GM12873 (cell line): ENCODE data around the gene SPPL3.
A peak's percentile ranks its signal among the peaks of the same experiment; 100 is the strongest.

Experiments used
- TF ChIP-seq, protein P1 (sequence below): IDR thresholded peaks from 2 replicates; pipeline ENCODE4 v1.5.1; 2012; ENCODE audit warnings: low read depth, mild to moderate bottlenecking, moderate library complexity, low read length, control low read depth; ENCODE audit not compliant: insufficient read depth; ENCODE audit errors: missing control alignments

Gene SPPL3

DNA sequence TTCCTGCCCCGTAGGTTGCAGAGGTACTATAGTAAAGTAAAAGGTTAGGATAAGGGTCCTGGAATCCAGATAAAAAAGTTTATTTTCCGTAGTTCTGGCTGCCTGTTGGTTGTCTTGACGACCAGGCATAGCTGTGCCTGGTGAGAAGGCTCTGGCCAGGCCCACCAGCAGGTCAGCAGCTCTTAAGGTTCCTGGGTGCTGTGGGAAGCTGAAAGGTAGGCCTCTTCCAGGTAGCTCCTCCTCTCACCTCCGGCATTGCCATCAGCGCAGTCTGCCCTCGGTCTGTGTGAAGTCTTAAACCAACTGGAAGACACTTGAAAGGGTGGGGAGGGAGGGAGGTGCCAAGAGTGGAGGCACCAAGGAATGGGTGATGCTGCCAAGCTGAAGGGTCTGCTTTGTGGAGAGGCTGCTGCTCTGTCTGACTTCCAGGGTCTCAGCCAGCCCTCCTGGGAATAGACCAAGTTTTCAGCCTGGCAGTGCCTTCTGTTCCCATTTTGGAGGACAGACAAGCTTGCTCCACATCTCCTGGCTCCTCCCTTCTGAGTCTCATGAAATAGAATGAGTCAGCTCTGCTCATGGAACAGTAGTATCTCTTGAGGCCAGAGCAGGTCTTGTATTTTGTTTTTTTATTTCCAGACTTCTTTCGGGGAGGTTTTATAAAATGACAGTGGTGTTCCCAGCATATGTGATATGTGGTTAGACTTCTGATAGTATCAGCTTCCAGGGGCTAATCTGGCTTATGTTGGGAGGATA, 183.7 kb downstream of the SPPL3 start:
- TF ChIP-seq, protein P1, sequence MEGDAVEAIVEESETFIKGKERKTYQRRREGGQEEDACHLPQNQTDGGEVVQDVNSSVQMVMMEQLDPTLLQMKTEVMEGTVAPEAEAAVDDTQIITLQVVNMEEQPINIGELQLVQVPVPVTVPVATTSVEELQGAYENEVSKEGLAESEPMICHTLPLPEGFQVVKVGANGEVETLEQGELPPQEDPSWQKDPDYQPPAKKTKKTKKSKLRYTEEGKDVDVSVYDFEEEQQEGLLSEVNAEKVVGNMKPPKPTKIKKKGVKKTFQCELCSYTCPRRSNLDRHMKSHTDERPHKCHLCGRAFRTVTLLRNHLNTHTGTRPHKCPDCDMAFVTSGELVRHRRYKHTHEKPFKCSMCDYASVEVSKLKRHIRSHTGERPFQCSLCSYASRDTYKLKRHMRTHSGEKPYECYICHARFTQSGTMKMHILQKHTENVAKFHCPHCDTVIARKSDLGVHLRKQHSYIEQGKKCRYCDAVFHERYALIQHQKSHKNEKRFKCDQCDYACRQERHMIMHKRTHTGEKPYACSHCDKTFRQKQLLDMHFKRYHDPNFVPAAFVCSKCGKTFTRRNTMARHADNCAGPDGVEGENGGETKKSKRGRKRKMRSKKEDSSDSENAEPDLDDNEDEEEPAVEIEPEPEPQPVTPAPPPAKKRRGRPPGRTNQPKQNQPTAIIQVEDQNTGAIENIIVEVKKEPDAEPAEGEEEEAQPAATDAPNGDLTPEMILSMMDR, result no peak

DNA sequence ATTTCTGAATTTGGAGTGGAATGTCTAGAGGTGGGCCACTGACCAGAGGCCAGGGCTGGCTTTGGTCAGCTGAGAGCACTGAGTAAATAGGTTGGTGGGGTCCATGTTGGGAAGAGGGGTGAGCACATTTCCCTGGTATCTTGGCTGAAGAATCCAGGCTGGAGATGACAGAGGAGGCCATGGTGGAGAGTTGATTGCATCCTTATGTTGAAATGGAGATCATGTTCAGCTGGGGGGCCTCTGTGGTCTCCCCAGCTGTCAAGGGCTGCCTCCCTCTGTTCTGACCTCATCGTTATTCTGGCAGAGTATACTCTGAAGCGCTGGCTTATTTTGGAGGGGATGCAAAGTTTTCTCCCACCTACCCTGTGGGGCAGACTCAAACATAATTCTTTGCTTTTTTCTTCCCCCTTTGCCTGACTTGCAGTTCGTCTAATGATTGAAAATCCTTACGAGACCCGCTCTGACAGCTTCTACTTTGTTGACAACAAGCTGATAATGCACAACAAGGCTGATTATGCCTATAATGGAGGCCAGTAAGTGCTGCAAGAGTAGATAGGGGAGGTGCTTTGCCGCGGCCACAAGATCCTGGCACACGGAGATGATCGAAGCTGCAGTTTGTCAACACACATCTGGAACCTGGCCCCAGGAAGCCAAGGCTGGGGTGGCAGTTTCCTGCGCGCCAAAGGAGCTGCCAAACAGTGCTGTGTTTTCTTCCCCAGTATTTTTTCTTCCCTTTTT, 184.5 kb downstream of the SPPL3 start:
- TF ChIP-seq, protein P1, result no peak

DNA sequence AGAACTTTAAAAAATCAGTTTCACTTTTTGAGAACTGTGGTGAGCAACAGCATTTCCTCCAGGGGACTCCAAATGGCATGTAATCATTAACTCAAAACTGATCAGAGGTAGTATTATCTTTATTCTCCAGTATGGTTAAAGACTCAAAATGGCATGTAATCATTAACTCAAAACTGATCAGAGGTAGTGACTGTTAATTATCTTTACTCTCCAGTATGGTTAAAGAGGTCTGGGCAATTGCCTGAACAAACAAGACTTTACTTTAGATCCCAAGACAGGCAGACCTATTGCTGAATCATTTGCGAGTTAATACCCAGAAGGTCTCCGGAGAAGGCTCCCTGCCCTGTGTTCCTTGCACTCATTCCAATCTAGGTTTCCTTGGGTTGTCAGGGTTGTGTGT, 185.1 kb downstream of the SPPL3 start:
- TF ChIP-seq, protein P1, result no peak

DNA sequence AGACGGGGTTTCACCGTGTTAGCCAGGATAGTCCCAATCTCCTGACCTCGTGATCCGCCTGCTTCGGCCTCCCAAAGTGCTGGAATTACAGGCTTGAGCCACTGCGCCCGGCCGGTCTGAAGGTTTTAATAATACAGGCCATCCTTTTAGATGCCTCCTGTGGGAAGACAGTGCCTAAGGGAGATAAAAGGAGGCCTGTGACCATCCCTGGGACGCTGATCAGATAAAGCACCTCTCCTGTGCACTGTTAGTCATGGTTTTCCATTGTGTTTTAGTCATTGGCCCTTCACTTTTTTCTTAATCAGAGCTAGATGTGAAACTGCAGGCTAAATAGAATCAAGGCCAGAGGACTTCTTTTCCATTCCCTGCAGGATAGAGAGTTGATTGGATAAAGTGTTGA, 186.1 kb downstream of the SPPL3 start:
- TF ChIP-seq, protein P1, result no peak

DNA sequence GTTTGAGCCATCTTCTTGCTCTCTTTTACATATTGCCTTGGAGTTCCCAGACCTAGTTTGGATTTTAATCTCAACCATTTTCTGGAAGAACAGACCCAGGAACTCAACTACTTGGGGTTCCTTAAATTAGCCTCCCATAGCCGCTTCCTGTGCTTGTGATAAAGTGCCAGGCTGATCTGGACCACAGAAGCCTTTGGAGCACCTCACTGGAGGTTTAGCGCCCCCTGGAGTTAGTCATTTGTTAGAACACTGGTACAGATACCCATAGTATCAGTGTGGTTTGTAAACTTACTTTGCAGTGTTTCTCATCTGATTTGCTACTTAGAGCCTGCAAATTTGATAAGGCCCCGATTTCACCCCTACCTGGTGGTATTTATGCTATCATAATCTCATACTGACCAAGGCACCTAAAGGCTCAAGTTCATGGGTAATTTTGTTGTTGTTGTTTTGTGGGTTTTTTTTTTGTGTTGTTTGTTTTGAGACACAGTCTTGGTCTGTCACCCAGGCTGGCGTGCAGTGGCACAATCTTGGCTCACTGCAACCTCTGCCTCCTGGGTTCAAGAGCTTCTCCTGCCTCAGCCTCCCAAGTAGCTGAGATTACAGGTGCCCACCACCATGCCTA, 190.2 kb downstream of the SPPL3 start:
- TF ChIP-seq, protein P1, result peak; percentile 86

DNA sequence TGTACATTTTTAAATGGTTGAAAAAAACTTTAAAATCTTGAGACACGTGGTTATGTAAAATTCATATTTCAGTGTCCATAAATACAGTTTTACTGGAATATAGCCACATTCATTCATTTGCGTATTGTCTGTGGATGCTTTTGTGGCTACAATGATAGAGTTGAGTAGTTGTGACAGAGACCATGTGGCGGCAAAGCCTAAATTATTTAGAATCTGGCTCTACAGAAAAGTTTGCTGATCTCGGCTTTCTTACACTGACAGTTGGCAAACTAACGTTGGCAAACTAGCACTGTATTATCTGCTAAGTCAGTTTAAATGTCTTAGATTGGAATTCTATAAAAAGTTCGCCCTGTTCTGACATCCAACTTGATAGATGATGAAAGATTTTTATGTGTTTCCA, 191.5 kb downstream of the SPPL3 start:
- TF ChIP-seq, protein P1, result no peak
